Activated CD4-positive, alpha-beta T cell treated with anti-CD3 and anti-CD28 coated beads, Interleukin-2, amount 50 U/mL, for 4 hours (primary cell): ENCODE results near the gene CDX2.

Experiments
- DNase-seq, 2 experiments: peaks; one replicate each; pipeline ENCODE4 v3.0.0-alpha.2; 2020

The CDX2 gene

DNA sequence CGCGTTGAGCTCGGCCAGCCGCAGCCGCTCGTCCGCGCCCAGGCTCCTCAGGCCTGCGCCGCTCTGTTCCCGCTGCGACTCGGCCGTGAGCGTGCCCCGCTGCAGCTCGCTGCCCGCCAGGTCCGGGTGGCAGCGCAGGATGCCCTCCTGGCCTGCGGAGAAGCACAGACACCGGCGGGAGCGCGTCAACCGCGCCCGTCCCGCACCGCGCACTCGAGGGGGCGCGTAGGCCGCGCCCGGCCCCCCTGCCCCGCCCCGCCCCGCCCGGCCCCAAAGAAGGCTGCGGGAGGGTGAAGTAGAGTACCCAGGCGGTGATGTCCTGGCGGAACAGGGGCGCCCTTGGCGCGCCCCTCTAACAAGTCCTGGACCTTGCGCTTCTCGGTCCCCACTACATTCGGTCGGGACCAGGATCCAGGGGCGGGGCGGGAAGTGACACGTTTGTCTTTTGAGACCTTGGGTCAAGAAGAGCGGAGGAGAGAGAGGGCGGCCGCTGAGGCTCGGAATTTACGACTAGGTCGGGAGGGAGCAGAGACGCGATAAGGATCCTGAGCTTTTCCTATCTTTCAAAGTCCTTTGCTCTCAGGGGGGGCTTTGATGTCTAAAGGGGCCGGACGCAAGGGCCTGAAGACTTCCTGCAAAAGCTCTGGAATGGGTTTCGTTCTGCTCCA is 9.3 kb upstream of the CDX2 start:
- no peak for DNase-seq

DNA sequence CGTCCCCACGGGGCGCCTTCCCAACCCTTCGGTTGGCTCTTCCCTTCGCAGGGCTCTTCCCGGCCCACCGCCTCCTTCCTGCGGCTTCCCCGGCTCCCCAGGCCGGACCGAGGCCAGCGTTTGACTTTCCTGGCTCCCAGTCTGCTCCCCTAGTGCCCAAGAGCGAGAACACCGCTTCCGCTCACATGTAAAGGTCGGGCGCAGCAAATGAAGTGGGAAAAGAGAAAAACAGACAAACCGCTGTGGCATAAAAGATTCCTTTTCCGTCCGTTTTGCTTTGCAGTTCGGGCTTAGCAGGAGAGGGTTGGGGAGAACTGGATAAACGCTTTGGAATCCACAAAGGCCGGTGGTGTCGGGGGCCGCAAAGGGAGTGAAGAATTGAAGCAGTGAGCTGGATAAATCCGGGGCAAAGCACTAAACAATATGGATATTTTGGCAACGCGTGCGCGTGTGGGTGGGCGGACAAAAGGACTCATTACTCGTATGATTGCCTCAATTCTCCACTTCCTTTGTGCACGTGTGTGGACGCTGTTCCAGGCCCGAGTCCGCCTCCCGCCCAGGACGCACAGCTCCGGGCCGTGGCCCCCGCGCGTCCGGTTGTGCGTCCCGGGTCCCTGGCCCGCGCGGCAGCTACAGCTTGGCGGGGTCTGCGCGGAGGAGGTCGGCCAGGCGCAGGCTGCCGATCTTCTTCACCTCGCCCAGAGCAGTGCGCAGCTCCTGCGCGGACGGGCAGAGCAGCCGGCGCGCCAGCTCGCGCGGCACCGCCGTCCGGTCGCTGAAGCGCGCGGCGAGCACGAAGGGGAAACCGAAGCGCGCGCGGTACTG is 8.6 kb upstream of the CDX2 start:
- no peak for DNase-seq

DNA sequence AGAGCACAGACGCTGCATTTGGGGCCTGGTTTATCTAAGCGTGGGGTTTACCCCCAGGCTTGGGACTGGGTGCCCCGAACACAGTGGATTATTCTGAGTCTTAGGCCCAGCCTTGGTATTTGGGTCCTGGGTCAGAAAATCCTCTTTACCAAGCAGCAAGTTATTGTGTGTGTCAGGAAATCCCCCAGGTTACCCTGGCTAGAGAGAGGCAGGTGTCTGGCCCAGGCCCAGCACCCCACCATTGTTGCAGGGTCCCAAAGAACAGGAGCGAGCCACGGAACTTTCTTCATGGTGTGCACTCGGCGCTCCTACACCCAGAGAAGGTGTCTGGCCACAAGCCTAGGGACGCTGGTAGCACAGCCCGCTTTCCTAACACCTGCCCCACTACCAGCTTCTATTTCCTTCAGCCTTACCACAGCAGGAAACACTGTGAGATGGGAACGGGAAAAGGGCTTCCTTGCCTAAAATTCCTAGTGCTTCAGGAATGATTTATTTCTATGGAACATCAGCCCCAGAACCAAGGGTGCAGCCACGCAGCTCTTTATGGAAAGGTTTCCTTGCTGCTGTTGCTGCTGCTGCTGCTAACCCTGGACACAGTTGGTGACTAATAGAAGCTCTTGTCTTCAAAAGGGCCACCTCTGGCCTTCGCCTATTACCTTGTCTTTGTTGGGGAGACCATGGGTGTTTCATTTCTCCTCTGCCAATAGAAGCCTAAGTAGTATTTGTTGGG is 7.4 kb upstream of the CDX2 start:
- no peak for DNase-seq

DNA sequence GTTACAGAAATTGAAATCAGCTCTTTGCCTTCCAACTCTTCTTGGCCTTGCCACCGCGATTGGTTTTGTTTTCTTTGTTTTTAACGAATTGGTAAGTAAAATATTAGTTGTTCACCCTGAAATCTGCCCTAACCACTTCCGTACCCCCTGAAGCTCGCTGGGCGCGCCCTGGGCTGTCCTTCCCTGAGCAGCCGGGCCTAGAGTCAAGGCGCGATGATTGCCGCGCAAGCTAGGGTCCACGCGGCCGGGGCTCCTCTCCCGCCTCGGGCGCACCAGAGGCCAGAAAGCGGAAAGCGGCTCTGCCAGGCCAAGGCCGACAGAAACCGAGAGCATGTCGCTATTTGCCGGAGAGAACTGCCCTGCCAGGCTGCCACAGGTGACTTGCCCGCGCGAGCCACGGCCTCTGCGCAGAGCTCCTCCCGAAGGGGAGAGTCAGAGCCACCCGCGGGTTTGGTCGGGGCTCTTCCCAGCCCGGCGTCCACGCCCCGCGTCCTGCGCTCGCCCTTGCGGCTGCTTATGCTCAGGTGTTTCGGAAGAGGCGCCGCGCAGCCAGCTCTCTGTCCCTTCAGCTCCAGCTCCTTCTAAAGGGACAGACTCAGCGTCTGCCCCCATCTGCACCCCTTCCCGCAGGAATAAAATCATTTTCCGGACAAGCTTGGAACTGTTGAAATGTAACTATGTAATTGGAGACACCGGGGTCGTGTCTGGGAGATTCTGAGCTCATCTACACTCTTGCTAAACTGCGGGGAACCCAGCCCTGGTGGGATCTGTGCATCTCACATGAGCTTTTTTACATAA is 6.6 kb upstream of the CDX2 start:
- DNase-seq = no peak

DNA sequence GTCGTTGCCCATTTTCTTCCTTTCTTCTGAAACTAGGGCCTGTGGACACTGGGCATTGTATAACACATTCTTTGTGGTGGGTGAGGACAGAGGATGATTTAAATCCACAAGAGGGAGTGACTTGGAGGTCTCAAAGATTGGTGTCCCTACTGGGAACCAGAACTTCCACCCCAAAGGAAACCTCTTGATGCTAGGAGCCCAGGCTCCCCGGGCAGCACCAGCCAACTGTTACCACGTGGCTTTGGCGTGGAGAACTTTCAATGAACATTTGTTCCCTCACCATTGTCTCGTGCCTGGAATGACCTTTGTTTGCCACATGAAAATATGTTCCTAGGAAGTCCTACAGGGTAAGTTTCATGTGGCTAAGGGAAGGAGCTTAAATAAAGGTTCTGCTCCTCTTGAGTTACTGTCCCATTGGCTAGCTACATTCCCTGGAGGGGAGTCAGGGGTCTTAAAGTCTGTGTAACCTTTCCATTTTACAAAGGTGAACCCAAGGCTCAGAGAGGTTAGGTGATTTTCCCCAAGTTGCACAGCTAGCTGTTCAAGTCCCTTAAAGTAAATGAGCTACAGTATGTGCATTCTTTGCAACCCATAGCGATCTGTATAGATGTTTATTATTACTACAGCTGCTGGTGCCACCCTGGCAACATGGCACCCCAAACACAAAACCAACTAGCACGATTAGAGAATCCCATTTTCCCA is 5.0 kb upstream of the CDX2 start:
- DNase-seq = no peak

DNA sequence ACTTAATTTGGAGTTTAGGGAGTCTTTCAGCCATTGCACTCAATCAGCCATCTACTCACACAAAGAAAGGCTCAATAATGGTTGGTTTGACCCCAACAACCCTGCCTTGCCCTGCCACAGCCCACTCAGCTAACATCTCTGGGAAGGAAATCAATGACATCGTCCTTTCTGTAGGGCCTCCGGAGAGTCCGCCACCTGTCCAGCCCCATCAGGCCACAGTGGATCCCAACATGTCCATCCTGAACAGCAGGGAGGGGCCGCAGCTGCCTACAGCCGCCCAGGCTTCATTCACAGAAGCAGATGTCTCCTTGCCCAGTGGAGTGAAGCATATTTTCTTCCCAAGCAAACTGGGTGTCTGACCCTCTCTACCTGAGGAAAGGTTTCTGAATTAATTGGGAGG is 4.2 kb upstream of the CDX2 start:
- DNase-seq = no peak

DNA sequence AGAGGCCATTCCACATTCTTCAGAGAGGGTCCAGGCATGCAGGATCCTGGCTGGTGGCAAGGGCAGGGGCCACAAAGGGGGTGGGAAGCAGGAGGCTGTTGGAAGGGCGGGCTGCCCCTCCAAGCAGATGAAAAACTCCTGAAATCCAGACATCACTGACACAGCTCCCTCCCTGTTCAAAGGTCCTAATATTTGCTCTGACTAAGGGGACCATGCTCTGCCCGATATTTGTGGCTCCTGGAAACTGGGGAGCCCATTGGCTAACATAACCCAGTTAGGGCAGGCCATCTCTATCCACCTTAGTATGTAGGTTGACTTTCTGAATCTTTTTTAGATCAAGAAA is 3.3 kb upstream of the CDX2 start:
- DNase-seq = no peak

DNA sequence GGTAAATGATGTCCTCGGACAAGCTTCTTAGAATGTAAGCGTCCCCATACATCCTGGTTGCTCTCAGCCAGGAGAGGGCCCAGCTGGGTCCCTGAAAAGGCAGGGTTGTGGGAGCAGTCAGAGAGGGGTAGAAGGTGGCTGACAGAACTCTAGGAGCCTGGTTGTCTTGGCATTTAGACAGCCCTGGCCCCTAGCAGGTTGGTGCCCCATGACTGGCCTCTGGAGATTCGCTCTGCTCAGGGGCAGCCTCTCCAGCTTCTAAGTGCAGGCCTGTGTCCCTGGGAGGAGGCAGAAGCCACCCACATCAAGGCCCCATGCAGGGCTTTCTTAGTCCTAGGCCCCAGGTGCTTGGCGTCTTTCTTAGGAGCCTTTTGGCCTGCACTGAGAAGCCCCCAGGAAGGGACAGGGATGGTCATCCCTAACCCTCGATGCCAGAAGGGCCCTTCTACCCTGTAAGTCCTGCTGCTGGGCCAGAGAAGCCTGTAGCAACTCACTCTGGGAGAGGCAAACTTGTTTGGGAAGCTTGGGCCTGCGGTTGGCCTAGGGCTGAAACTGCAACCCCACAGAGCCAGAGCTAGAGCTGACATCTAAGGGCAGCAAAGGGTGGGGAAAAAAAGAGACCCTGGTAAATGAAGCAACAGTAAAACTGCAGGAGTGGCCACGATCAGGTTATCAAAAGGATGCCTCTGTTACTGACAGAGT is 2.8 kb upstream of the CDX2 start:
- no peak for DNase-seq

DNA sequence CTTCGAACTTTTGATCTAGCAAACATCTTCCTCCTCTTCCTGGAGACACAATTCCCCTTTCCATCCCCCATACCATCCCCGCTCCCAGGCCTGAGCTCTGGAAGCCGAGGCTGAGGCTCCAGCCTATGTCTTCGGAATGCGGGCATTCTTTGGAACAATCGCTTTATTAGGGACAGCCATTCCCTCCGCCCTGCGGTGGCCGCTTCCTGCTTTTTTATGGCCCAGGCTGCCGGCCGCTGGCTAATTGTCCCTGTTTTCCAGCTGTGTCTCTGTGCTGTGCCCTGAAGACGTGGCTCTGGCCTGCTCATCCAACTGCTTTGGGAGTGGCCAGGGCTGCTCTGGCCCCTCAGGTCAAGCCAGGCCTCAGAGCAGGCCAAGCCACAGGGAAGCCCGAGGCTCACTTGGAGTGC is 2.1 kb upstream of the CDX2 start:
- DNase-seq = no peak

DNA sequence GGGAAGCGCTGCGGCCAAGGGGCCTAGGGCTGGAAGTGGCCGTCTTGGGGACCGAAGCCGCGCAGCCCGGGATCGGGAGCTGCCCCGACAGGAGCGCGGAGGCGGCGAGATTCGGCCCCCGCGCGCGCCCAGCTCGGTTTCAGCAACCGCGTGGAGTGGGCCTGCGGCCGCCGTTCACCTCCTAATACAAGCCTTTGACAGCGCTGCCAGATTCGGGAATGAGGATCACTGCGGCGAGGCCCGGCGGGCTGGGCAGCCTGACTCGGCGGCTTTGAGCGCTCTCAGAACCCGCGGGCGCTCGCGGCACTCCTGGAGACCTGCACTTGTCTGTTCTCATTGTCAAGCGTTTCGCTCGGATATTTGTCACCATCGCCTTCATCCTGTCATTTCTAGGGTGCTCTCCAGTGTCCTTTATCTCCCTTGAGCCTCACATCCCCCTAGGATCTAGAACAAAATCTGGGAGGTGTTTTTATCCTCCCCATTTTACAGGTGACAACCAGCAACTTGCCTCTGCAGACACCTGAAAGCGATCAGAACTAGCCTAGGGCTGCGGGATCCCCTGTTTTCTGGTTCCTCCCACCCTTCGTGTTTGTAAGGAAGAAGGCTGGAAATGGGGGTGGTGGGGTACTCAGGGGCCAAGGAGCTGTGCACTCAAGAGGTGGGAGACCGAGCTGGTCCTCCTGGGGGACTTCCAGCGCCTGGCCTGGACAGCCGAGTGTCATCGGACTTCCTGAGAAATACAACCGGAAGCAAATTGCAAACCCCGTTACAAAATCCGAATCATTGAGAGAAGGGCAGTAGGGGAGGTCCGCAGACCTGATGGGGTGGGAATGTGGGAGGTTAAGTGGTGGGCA is 1.5 kb upstream of the CDX2 start:
- DNase-seq = no peak

DNA sequence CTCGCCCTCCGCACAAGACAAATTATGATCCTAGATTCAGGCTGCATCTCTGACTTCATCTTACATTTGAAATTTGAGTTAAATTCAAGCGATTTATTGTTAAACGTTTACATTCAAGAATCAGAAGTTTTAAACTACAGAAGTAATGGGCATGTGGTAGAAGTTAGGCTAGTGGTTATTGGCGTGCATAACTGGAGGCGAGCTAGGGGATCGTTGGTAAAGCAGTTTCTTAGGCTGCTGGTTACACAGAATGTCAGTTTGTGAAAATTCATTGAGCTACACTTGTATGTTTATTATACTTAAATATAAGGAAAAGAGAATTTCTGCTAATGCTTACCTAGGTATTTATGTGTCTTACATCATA is 733 bp upstream of the CDX2 start:
- no peak for DNase-seq

DNA sequence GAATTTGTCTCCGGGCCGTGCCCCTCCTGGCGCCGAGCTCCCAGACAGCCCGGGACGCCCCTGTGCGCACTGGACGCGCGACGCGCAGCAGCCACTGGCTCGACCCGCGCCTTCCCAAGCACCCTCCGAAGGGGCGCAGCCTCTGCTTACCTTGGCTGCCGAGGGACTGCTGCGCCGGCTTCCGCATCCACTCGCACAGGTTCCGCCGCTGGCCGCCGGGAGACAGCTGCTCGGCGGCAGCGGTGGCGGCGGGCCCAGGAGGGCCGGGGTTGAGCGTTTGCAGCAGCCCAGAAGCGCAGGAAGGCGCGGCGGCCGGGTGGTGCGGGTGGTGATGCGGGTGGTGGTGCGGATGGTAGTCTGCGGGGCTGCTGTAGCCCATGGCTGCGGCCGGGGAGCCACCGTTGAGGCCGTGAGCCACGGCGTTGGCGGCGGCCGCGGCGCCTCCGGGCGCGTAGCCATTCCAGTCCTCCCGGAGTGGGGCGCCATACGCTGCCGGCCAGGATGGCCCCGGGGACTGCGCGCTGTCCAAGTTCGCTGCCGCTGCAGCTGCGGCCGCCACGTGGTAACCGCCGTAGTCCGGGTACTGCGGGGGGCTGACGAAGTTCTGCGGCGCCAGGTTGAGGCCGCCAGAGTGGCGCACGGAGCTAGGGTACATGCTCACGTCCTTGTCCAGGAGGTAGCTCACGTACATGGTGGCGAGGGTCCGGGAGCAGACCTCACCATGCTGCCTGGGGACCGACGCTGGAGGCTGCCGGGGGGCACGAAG is 616 bp downstream of the CDX2 start:
- DNase-seq = no peak

DNA sequence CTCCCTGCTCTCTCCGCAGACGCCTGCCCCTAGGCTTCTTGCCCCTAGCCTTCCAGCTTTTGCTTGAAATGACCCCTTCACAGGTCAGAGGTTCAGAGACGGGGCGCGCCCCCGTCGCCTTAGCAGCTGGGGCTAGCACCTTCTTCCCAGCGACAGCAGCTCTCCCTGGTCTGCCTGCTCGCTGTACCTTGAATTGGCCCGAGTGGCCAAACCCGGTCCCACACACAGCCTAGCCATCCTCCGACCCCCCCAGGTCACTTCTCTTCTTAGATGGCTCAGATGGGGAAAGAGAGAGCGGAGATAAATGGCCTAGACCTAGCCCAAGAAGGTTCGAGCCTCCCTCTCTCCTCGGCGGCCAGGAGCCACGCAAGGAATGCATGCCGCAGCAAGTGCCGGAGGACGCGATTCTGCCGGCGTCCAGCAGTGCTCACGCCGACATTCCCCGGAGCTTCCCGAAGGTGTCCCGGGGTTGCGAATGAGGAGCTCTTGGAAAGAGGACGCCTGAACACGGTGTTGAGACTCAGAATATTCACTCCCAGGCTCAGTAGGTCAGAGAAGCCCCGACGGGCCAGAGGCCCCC is 1.3 kb downstream of the CDX2 start:
- DNase-seq = no peak

DNA sequence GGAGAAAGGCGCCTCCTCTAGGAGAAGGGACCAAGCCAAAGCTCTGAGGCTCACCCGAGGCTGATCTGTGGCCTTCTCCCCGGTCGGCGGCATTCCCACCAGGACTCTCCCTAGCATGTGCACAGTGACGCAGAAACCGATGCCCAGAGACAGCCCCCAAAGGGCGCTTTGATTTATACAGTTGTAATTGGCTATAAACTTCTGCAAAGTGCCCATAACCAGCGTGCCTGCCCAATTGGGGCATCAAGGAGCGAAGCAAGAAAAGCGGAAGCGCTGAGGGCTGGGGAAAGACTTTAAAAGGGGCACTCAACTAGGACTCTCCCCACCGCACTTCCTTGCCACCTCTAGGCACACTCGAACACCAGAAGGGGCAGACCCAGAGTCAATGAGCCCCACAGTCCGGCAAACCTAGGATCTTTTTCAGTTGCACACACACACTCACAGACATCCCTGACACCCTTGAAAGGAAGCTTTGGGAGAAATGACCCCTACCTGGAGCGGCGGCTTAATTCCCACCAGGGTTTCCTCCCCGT is 1.8 kb downstream of the CDX2 start:
- no peak for DNase-seq

DNA sequence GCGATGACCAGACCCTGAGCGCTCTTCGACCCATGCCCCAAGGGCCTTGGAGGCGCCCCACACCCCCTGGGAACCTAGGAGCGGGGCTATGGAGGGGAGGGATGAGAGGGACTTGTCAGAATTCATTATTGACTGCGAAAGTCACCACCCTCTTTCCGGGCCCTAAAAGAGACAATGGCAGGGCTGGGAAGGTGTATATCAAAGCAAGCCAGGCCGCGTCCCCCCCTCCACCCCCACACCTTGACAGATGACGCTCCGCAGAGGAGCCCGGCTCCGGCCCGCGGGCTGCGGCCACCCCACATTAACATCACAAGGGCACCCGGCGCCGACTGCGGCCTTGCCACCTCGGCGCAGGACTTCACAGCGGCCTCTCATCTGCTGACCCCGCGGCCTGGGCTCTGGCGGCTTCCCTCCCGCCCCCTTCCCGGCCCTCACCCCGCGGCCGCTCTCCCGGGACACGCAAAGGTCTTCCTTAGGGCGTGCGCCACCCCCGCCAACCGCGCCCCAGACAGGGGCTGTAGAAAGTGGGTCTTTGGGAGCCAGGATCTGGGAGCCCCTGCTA is 2.4 kb downstream of the CDX2 start:
- DNase-seq = no peak

DNA sequence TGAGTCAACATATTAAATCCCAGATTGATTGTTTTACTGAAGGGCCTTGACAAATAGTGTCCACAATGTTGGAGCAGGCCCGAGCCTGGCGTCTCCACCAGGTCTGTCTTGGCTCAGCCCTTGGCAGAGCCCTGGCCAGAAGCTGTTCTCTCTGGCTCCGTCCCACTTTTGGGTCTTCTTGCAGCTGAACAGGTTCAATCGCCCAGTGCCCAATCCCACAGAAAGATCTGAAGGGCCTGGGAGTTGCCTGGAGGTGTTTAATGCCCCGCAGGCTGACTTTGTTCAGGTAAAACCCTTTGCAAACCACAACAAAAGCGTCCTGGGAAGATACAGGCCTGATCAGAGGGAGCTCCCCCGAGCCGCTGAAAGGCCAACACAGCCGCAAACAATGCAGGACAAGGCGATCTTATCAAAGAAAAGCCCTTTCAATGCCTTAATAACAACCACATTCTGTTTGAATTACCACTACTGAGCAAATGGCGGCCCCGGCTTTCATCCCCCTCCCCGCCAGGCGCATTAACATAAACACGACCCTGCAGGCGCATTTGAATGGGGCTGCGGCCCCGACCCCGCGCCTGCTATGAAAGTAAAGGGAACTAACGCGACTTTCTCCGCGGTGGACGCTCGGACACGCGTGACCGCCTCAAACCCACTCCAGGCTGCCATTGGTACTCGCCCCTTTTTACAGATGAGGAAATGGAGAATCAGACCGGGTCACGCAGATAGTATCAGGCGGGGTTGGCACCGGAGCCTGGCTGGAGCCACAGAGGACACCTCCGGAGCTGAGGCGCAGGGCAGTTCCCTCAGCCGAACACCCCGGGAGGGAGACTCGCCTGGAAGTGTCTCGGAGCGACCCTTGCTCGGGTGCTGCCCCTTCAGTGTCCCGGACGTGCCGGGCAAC is 3.1 kb downstream of the CDX2 start:
- DNase-seq = no peak

DNA sequence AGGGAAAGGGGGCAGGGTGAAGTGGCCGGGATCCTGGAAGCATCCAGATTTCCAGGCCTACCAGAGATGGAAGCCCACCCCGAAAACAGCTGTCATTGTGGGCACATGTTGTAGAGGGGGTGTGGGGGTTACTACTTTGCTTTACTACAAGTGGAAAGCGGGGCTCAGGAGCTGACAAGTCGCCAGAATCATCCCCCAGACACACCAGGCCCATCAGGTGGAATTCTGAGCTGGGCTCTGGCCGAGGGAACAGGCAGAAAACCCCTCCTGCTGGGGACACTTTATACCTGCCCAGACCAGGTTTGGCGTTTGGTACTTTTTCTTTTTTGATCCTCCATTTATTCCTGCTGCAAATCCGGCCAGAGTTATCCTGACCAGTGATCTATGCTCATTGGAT is 3.8 kb downstream of the CDX2 start:
- DNase-seq = no peak

DNA sequence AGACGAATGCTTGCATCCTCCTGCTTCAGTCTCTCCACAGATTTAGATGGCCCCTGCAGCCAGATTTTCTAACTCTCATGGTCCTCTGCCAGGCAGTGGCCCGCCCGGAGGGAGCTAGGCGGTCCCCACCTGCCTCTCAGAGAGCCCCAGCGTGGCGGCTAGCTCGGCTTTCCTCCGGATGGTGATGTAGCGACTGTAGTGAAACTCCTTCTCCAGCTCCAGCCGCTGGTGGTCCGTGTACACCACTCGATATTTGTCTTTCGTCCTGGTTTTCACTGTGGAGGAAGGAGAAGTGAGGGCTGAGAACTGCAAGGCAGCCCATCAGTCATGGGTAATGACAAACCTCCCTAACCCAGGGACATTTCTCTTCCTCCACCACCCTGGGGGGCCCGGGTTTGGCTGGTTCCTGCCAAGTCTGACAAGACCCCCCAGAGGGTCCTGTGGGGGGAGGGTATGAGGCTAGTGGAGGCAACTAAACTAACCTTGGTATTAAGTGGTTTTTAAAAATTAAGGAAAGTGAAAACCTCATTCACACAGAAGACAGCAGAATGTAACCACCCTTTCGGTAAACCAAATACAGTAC is 4.3 kb downstream of the CDX2 start:
- DNase-seq = no peak
